ENCODE measurements around the gene LAMC2.

Gene LAMC2

DNA sequence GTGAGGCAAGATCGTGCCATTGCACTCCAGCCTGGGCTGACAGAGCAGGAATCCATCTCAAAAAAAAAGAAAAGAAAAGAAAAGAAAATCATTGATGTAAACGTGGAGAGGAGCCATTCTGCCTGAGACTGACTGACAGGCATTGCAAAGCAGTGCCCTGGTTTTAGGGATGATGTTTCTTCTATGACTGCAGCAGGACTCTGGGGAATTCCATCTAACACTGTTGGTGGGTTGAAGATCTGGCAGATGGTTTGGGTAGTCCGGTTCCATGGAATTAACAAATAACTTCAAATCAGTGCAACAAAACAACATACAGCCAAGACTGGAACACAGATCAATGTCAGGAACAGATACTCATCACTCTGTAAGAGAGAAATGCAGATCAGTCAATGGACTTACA lies 17.8 kb upstream of the LAMC2 start:
- DNase-seq (ENCODE audit: low read depth in 2 of 2): no peak

DNA sequence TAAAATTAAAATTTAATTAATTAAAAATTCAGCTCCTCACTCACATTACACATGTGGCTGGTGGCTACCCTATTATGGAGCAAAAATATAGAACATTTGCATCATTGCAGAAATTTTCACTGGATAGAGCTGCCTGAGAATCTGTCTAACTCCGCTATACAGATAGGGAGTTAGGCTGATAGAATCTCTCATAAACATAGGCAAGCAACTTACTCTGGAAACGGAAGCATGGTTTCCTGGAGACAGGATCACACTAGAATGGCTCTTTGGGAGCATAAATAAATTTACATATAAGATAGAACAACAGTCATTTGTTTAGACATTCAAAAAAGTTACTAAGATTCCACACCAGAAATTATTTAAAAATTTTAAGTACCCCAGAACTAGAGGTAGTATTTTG lies 12.2 kb upstream of the LAMC2 start:
- no peak for DNase-seq (ENCODE audit: low read depth in 2 of 2)

DNA sequence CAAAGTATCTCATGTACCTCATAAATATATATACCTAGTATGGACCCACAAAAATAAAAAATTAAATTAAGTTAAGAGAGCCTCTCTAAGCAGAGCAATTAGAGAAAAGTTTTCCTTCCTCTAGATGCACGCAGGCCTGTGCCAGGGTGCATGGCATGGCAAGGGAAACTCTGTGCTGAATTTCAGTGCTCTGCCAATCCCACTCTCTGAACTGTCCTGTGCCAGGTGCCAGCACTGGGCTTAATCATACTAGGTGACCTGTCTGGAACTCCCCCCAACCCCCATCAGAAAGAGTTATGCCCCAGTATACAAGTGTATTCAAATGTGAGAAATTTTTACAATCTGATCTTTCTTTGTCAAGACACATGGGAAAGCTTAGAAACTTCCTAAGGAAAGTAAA lies 10.4 kb upstream of the LAMC2 start:
- no peak for DNase-seq (ENCODE audit: low read depth in 2 of 2)

DNA sequence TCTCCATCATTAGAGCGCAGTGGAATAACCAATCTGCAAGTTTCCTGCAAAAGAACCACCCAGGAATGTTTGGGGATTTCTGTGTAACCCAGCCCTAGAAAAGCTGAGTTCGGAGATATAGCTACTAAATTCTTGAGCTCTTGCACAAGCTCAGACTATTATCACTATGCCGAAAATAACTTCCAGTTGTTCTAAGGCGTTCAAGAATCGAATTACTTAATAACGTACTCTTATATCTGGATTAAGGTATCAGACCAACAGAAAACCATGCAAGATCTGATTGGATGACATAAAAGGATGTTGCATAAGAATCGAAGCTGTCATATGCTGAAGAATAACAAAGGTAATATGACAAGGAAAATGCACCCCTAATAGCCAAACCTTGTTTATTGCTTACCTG lies 7.5 kb upstream of the LAMC2 start:
- DNase-seq (ENCODE audit: low read depth in 2 of 2): no peak

DNA sequence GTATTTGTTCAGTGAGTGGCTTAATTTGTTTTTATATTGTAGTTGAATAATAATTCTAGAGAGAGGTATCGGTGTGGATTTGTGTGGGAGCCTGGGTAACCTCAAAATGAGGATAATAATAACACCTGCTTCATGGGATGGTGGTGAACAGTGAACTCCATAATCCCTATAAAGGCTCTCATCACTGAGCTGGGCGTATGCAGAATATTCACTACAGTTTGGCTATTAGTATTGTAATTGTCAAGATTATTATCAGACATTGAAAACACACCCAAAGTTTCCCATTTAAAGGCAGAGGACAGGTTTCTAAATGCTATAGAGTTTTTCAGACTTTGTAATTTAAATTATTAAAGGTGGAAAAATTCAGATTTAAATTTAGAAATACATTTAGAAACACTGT lies 7.0 kb upstream of the LAMC2 start:
- DNase-seq (ENCODE audit: low read depth in 2 of 2): no peak

DNA sequence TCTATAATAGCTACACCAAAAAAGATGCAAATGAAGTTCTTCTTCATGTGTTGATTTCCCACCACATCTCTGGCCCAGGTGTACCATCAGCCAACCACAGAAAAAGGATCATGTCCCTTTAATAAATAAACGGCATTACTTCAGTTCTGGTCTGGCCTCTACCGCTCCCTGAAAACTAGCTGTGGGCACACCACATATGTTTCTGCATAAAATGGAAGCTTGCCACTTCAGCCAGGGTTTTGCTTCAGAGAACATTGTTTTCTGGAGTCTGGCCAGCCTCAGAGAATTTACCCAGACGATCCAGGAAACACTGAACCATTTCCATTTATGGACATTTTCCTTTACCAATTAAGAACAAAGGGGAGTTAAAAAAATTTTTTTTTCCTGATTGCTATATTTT lies 5.8 kb upstream of the LAMC2 start:
- no peak for DNase-seq (ENCODE audit: low read depth in 2 of 2)

DNA sequence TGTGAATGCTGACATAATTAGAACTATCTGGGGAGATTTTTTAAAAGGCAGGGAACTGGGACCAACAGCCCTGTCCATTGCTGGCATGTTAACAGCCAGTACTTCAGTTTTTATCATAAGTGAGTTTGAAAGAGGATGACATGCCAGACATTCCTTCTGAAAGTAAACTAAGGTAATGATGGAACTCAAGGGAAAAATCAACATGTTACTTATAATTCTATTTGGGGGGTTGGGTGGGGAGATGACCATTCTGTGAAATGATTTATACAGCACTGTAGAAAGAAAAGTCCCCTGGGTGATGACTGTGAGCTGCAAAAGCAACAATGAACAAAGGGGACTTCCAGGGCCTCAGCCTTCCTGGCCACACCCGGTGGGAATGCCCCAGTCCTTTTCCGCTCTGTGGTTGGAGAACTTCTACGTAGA lies 5.4 kb upstream of the LAMC2 start:
- no peak for DNase-seq (ENCODE audit: low read depth in 2 of 2)

DNA sequence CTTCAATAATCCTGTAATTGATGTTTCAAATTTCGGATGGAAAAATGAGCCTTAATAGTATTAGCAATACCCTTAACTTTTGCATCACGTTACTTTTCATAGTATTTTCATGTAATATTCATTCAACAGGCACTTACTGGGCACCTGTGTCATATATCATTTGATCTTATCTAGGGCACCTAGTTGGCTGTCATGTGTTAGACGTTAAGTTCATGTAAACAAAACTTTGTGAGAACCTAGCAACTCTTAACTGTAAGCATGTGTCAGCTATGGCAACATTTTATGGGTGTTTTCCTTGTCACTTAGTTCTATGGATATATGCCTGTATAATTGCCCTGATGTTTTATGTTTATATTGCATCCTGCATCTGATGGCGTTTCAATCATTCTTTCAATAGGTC lies 777 bp downstream of the LAMC2 start:
- DNase-seq (ENCODE audit: low read depth in 2 of 2): no peak

DNA sequence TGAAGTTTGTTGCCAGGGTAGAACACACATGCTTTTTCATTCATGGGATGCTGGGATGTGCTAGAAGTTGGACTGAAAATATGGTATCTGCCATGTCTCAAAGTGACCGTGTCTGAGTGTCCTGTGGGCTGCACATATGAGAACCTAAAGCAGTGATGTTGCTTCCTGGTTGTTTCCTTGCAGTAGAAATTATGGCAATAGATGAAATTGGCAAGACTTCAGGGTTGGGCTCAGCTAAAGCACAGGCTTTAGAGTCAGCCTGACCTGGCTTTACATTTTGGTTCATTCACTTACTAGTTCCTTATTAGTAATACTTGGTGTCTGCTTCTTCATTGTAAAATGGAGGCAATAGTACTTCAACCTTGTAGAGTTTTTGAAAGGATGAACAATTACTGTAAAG lies 2.2 kb downstream of the LAMC2 start:
- no peak for DNase-seq (ENCODE audit: low read depth in 2 of 2)

DNA sequence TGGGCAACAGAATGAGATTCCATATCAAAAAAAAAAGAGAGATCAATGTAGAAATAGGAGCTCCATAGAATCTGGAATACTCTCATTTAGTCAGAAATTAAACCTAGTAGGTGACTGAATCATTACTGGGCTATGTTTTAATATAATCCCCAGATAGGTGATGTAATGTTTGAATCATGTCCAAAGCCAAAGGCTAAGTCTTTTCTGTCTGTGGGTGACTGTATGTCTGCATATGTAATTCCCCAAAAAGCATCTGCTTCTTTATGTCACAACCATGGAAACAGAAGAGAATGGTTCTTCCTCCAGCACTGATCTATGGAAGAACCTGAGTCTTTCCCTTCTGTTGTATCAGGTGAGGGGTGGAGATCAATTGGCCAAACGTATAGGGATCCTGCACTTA lies 5.8 kb downstream of the LAMC2 start:
- no peak for DNase-seq (ENCODE audit: low read depth in 2 of 2)

DNA sequence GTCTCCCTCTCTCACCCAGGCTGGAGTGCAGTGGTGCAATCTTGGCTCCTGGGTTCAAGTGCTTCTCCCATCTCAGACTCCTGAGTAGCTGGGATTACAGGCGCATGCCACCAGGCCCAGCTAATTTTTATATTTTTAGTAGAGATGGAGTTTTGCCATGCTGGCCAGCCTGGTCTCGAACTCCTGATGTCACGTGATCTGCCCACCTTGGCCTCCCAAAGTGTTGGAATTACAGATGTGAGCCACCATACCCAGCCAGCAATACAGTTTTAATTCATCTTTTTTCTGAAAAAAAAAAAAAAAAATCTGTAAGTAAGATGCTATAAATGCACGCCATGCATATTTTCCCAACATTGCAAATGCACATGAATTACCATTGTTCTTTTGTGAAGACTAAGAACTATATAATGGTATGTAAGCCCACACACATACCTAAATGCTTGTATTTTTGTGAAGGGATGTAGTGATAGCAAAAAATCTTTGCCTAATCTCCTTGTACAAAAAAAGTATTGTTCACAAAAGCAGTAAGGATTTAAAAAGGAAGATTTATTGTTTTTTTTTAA lies 8.0 kb downstream of the LAMC2 start:
- DNase-seq (ENCODE audit: low read depth in 2 of 2): no peak

DNA sequence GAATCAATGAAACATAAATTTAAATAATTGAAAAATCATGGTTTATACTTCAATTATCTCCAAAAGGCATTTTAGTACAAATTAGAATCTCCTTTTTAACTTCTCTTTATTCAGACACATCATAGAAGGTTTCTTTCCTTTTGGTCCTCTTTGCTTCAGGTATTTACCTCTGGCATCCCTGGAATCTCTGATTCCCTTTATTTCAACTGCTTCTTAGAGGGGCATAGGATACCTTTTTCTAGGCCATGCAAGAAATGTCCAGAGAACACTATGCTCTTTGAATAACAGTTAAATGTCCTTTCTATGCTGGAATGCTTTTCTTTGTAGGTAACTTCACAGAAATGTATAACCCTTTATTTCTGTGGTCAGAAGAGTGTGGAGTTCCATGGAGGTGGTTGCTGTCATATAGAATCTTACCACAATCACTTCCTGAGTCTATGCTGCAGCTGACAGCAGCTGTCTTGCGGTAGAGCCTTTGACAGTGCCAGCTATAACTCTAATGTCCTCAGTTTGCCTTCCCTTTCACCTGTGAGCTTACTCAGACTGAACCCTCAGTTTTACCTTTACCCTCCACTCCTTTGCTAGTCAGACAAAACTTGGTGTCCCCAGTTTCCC lies 8.6 kb downstream of the LAMC2 start:
- no peak for DNase-seq (ENCODE audit: low read depth in 2 of 2)

DNA sequence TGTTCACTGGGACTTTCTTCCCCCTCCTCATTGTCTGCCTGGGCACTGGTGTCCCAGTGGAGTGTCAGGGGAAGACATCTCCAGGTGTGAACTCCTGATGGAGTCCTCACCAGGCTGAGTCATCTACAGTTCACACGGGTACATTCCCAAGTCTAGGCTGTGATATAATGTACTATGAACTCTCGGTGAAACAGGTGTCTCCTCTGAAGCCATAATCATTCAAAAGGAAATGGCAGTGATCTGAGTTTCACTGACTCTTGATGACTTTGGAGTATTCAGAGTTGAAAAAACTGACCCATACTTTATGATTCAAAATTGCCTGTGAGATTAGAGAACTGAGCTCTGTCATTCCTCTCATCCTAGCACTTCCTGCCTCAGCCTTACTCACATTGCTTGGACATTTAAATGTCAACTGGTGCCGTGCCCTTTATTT lies 9.1 kb downstream of the LAMC2 start:
- no peak for DNase-seq (ENCODE audit: low read depth in 2 of 2)

DNA sequence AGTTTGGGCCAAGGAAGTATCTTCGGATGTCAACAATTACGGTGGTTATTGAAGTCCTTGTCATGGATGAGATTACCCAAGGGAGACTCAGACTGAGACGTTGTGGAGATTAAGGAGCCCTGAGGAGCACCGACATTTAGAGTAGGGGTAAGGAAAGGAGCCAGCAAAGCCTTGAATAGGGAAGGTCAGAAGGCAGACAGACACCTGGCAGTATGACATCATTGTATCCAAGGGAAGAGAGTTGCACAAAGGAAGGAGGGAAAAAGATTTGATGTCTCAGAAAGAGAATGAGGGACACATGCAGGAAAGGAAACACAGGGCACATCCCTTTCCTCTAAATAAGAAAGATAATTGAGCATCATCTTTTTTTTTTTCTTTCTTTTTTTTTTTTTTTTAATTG lies 11.7 kb downstream of the LAMC2 start:
- DNase-seq (ENCODE audit: low read depth in 2 of 2): no peak

DNA sequence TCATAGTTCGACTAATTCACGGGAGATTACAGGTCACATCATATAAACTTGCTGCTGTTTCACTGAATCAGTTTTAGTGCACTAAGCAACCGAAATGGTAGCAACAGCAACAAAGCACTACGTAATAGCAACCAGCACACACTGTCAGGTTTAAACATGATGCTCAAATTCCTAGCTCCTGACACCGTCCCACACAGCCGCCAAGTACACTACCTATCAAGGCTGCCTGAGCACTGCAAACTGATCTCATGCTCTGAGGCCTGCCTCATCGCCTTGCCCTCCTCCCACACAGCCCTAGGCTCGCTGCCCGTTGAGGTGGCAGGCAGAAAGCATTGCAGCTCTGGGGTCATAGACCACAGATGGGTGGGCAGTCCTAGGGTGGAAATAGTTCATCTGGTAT lies 12.4 kb downstream of the LAMC2 start:
- no peak for DNase-seq (ENCODE audit: low read depth in 2 of 2)

DNA sequence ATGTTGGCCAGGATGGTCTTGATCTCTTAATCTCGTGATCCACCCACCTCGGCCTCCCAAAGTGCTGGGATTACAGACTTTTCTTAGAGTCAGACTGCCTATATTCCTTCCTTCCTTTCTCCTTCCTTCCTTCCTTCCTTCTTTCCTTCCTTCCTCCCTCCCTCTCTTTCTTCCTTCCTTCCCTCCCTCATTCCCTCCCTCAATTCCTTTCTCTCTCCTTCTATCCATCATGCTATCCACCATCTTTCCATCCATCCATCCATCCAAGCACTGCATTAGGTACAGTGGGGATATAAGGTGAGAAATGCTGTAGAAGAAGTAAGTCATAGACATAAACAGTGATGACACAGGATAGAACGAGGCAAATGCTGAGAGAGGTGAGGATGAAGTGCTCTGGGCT lies 13.2 kb downstream of the LAMC2 start:
- DNase-seq (ENCODE audit: low read depth in 2 of 2): no peak

DNA sequence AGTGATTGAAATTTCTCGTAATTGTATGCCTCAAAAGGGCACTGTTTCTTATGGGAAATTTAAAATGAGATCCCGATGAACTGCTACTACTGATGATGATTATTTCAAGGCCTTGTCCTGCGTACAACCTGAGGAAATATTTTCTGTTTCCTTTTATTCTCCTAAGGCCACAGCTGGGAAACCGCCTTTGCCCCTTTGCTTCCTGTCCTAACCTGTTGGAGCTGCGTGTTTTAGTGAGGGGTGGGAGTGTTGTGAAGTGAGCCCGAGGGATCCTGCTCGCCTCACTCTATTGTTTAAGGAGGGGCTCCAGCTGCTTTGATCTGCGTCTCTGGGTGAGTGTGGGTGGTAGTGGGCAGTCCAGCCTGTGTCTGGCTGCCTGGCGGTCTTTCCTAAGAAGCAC lies 14.4 kb downstream of the LAMC2 start:
- no peak for DNase-seq (ENCODE audit: low read depth in 2 of 2)

DNA sequence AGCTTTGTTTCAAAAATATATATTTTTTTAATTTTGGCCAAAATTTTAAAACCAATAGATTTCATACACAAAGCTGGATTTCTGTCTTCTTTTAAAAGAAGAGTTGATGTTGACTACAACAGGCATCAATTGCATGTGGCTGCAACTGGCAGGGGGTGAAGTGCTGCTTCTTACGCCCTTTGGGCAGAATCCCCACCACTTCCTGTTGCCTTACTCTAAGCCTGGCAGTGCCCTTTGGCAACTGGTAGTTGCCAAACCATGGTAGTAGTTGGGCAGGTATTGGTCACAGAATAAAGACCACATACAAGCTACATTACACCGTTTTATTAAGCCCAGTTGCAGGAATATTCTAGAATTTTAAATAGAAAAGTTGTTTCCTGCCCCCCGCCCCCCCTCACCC lies 17.0 kb downstream of the LAMC2 start:
- DNase-seq (ENCODE audit: low read depth in 2 of 2): no peak

DNA sequence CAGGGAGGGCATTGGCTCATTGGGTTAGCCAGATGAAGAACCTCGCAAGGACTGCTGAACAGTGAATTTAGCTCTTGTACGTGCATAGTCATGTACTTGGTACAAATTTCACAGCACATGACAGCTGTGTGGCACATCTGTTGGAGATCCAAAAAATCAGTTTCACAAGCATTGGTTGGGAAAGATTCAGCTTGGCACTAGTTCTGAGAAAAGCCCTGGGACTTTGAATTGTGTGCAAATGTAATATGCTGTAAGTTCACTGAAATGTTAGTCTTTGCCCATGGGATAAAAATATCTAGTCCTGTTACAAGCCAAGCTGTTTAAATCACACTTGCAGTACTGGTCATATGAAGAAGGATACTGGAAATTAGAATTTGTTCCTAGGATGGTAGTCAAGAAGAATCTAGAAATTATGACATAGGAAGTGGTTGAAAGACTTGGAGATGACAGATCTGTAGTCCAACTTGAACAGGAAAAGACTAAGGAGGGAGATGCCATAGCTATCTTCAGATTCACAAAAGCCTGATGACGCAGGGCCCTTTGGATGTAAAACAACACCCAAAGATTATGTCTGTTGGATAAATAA lies 19.2 kb downstream of the LAMC2 start:
- DNase-seq (ENCODE audit: low read depth in 2 of 2): no peak

DNA sequence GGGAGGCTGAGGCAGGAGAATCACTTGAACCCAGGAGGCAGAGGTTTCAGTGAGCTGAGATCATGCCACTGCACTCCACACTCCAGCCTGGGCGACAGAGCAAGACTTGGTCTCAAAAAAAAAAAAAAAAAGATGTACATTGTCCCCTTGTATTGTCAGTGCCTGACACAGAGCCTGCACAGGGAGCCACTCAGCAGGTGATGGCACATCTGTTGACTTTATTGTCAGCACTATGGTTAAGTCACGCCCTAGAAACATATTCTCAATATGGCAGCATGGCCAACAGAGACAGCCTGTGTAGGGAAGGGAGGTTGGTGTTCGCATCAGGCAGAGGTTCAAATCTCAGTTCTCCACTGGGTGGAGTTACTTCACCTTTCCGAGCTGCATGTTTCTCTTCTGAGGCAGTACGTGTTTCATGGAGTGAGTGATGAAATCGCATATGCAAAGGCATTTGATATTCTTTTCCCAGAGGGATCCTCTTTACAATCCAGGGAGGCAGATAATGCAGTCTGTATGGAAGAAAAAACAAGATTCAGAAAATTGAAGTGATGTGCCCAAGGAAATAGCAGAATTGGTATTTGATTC lies 20.6 kb downstream of the LAMC2 start:
- no peak for DNase-seq (ENCODE audit: low read depth in 2 of 2)

DNA sequence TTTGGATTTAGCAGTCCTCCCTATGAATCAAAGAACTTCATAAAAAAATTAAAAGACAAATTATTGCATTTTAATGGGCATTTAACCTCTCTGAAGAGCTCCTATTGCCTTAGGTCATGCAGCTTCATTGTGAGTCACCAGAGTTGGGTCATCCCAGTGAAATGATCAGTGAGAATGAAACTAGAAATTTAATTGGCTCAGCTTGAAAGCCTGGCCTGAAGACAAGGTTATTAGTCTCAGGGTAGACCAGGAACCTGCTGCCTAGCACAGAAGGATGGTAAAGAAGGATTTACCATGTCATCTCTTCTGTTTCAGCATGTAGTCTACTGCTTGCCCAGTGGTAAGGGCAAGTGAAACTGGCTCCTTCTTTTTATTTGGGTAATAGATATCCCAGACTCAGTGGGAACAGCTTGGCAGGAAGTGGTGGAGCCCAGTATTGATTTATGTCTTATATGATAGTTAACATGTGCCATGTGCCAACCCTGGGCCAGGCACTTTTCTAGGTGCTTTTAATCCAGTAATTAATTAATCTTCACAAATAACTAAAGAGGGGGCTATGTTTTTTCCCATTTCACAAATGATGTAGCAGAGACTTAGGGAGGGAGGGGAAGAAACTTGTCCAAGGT lies 23.6 kb downstream of the LAMC2 start:
- no peak for DNase-seq (ENCODE audit: low read depth in 2 of 2)

DNA sequence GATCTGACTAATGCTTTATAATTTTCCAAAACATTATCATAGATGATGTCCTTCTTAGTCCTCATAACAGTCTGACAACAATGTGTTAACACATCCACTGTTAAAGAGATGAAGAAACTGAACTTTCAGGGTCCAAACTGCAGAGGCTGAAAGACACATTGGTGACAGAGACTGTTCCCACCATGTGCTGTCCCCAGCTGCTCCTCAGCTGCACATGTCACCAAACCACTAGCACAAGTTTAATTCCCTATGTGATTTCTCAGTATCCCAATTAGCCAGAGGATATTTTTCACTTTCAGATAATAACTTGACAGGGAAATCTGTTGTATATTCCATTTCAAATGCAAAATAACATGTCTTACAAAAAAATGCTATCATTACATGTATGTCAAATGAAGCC lies 24.6 kb downstream of the LAMC2 start:
- no peak for DNase-seq (ENCODE audit: low read depth in 2 of 2)

DNA sequence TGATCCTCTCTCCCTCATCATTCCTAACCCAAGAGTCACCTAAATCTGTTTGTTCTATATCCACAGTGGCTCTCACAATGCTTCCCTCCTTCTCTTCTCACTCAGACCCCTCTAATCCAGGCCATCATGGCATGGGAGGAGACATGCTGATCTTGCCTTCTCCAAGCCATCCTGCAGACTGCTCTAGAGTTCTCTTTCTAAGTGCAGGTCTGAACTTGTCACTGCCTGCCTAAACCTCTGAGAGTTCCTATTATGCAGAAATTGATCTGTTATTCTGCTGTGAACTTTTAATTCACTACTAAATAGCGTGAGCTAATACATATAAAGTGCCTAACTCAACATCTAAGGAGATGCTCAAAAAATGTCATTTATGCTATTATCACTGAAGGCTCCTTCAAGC lies 26.8 kb downstream of the LAMC2 start:
- no peak for DNase-seq (ENCODE audit: low read depth in 2 of 2)
